HEK293 (cell line): ENCODE measurements around the gene NDUFS7.

Experiments
- AEBP2 ChIP-seq: fragments of 450-650 bp; formaldehyde crosslinking; IDR thresholded peaks from 2 replicates; pipeline ENCODE4 v1.5.1; 2016; ENCODE audit warnings: missing biosample characterization, missing genetic modification characterization, borderline replicate concordance
- KLF1 ChIP-seq: fragments of 450-650 bp; formaldehyde crosslinking; IDR thresholded peaks from 2 replicates; pipeline ENCODE4 v1.5.1; 2016; ENCODE audit warnings: missing biosample characterization, missing genetic modification characterization
- KLF10 ChIP-seq: fragments of 450-650 bp; IDR thresholded peaks from 2 replicates; pipeline ENCODE4 v1.5.1; 2018; ENCODE audit warnings: missing biosample characterization, mild to moderate bottlenecking, missing genetic modification characterization
- SP2 ChIP-seq: fragments of 450-650 bp; formaldehyde crosslinking; IDR thresholded peaks from 2 replicates; pipeline ENCODE4 v1.5.1; 2016; ENCODE audit warnings: missing biosample characterization, missing genetic modification characterization
- ZBTB20 ChIP-seq: fragments of 450-650 bp; formaldehyde crosslinking; IDR thresholded peaks from 2 replicates; pipeline ENCODE4 v1.5.1; 2016; ENCODE audit warnings: missing biosample characterization, missing genetic modification characterization
- ZBTB6 ChIP-seq: fragments of 450-650 bp; formaldehyde crosslinking; IDR thresholded peaks from 2 replicates; pipeline ENCODE4 v1.5.1; 2017; ENCODE audit warnings: missing biosample characterization, missing genetic modification characterization
- ZEB2 ChIP-seq: fragments of 450-650 bp; formaldehyde crosslinking; IDR thresholded peaks from 2 replicates; pipeline ENCODE4 v1.5.1; 2016; ENCODE audit warnings: missing biosample characterization, missing genetic modification characterization
- ZFP41 ChIP-seq: fragments of 450-650 bp; formaldehyde crosslinking; IDR thresholded peaks from 2 replicates; pipeline ENCODE4 v1.5.1; 2016; ENCODE audit warnings: missing biosample characterization, missing genetic modification characterization, borderline replicate concordance
- ZNF10 ChIP-seq: fragments of 450-650 bp; formaldehyde crosslinking; IDR thresholded peaks from 2 replicates; pipeline ENCODE4 v1.5.1; 2017; ENCODE audit warnings: missing biosample characterization, missing genetic modification characterization
- ZNF155 ChIP-seq: fragments of 450-650 bp; formaldehyde crosslinking; IDR thresholded peaks from 2 replicates; pipeline ENCODE4 v1.5.1; 2016; ENCODE audit warnings: missing biosample characterization, missing genetic modification characterization
- ZNF404 ChIP-seq: fragments of 450-650 bp; formaldehyde crosslinking; IDR thresholded peaks from 2 replicates; pipeline ENCODE4 v1.5.1; 2017; ENCODE audit warnings: missing biosample characterization, missing genetic modification characterization
- ZNF433 ChIP-seq: fragments of 450-650 bp; formaldehyde crosslinking; IDR thresholded peaks from 2 replicates; pipeline ENCODE4 v1.5.1; 2016; ENCODE audit warnings: missing biosample characterization, missing genetic modification characterization, low read depth
- ZNF473 ChIP-seq: fragments of 450-650 bp; formaldehyde crosslinking; IDR thresholded peaks from 2 replicates; pipeline ENCODE4 v1.5.1; 2017; ENCODE audit warnings: missing biosample characterization, missing genetic modification characterization
- ZNF501 ChIP-seq: fragments of 450-650 bp; formaldehyde crosslinking; IDR thresholded peaks from 2 replicates; pipeline ENCODE4 v1.5.1; 2016; ENCODE audit warnings: missing biosample characterization, missing genetic modification characterization
- ZNF510 ChIP-seq: fragments of 450-650 bp; formaldehyde crosslinking; IDR thresholded peaks from 2 replicates; pipeline ENCODE4 v1.5.1; 2018; ENCODE audit warnings: mild to moderate bottlenecking, missing genetic modification characterization, missing biosample characterization; ENCODE audit not compliant: insufficient replicate concordance
- ZNF529 ChIP-seq: fragments of 450-650 bp; formaldehyde crosslinking; IDR thresholded peaks from 2 replicates; pipeline ENCODE4 v1.5.1; 2017; ENCODE audit warnings: missing genetic modification characterization, missing biosample characterization; ENCODE audit not compliant: insufficient replicate concordance
- ZNF580 ChIP-seq: fragments of 450-650 bp; formaldehyde crosslinking; IDR thresholded peaks from 2 replicates; pipeline ENCODE4 v1.5.1; 2016; ENCODE audit warnings: missing biosample characterization, missing genetic modification characterization
- ZNF610 ChIP-seq: fragments of 450-650 bp; formaldehyde crosslinking; IDR thresholded peaks from 2 replicates; pipeline ENCODE4 v1.5.1; 2016; ENCODE audit warnings: missing biosample characterization, missing genetic modification characterization, borderline replicate concordance
- ZNF623 ChIP-seq: fragments of 450-650 bp; formaldehyde crosslinking; IDR thresholded peaks from 2 replicates; pipeline ENCODE4 v1.5.1; 2016; ENCODE audit warnings: missing biosample characterization, missing genetic modification characterization
- ZNF660 ChIP-seq: fragments of 450-650 bp; IDR thresholded peaks from 2 replicates; pipeline ENCODE4 v1.5.1; 2018; ENCODE audit warnings: missing biosample characterization, mild to moderate bottlenecking, missing genetic modification characterization
- ZNF747 ChIP-seq: fragments of 450-650 bp; formaldehyde crosslinking; IDR thresholded peaks from 2 replicates; pipeline ENCODE4 v1.5.1; 2016; ENCODE audit warnings: missing biosample characterization, missing genetic modification characterization
- ZNF785 ChIP-seq: fragments of 450-650 bp; formaldehyde crosslinking; IDR thresholded peaks from 2 replicates; pipeline ENCODE4 v1.5.1; 2016; ENCODE audit warnings: missing biosample characterization, missing genetic modification characterization
- TF ChIP-seq, protein P1 (sequence below): sonication (generic); formaldehyde crosslinking; IDR thresholded peaks from 2 replicates; pipeline ENCODE4 v1.8.1; 2022; ENCODE audit warnings: mild to moderate bottlenecking, moderate library complexity, missing genetic modification reagents
- TF ChIP-seq, protein P2 (sequence below): fragments of 450-650 bp; formaldehyde crosslinking; IDR thresholded peaks from 2 replicates; pipeline ENCODE4 v1.5.1; 2016; ENCODE audit warnings: missing biosample characterization, missing genetic modification characterization, borderline replicate concordance
- TF ChIP-seq, protein P3 (sequence below): fragments of 450-650 bp; formaldehyde crosslinking; IDR thresholded peaks from 2 replicates; pipeline ENCODE4 v1.5.1; 2017; ENCODE audit warnings: missing biosample characterization, mild to moderate bottlenecking, missing genetic modification characterization, moderate library complexity
- TF ChIP-seq, protein P4 (sequence below): fragments of 450-650 bp; formaldehyde crosslinking; IDR thresholded peaks from 2 replicates; pipeline ENCODE4 v1.5.1; 2016; ENCODE audit warnings: missing biosample characterization, missing genetic modification characterization

NDUFS7 gene

GRCh38 chr19:1401138-1401888, 17.6 kb downstream of the NDUFS7 start, which contains the start of gene GAMT (continued):
- TF ChIP-seq ZBTB6: no peak
- no peak for TF ChIP-seq ZNF433 (tag by site-specific recombination)
- no peak for TF ChIP-seq ZNF404 (tag by site-specific recombination)
- 0 out of 2 replicates have a peak, but pooled peaks have one; percentile 47 for TF ChIP-seq KLF10 (tag by site-specific recombination)
- no peak for TF ChIP-seq AEBP2 (tag by site-specific recombination)
- no peak for TF ChIP-seq SP2 (tag by site-specific recombination)
- TF ChIP-seq, protein P1, sequence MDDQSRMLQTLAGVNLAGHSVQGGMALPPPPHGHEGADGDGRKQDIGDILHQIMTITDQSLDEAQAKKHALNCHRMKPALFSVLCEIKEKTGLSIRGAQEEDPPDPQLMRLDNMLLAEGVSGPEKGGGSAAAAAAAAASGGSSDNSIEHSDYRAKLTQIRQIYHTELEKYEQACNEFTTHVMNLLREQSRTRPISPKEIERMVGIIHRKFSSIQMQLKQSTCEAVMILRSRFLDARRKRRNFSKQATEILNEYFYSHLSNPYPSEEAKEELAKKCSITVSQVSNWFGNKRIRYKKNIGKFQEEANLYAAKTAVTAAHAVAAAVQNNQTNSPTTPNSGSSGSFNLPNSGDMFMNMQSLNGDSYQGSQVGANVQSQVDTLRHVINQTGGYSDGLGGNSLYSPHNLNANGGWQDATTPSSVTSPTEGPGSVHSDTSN (CRISPR knock-in tag): 0 out of 2 replicates have a peak, but pooled peaks have one; percentile 13
- TF ChIP-seq ZEB2 (tag by site-specific recombination): no peak
- TF ChIP-seq, protein P2, sequence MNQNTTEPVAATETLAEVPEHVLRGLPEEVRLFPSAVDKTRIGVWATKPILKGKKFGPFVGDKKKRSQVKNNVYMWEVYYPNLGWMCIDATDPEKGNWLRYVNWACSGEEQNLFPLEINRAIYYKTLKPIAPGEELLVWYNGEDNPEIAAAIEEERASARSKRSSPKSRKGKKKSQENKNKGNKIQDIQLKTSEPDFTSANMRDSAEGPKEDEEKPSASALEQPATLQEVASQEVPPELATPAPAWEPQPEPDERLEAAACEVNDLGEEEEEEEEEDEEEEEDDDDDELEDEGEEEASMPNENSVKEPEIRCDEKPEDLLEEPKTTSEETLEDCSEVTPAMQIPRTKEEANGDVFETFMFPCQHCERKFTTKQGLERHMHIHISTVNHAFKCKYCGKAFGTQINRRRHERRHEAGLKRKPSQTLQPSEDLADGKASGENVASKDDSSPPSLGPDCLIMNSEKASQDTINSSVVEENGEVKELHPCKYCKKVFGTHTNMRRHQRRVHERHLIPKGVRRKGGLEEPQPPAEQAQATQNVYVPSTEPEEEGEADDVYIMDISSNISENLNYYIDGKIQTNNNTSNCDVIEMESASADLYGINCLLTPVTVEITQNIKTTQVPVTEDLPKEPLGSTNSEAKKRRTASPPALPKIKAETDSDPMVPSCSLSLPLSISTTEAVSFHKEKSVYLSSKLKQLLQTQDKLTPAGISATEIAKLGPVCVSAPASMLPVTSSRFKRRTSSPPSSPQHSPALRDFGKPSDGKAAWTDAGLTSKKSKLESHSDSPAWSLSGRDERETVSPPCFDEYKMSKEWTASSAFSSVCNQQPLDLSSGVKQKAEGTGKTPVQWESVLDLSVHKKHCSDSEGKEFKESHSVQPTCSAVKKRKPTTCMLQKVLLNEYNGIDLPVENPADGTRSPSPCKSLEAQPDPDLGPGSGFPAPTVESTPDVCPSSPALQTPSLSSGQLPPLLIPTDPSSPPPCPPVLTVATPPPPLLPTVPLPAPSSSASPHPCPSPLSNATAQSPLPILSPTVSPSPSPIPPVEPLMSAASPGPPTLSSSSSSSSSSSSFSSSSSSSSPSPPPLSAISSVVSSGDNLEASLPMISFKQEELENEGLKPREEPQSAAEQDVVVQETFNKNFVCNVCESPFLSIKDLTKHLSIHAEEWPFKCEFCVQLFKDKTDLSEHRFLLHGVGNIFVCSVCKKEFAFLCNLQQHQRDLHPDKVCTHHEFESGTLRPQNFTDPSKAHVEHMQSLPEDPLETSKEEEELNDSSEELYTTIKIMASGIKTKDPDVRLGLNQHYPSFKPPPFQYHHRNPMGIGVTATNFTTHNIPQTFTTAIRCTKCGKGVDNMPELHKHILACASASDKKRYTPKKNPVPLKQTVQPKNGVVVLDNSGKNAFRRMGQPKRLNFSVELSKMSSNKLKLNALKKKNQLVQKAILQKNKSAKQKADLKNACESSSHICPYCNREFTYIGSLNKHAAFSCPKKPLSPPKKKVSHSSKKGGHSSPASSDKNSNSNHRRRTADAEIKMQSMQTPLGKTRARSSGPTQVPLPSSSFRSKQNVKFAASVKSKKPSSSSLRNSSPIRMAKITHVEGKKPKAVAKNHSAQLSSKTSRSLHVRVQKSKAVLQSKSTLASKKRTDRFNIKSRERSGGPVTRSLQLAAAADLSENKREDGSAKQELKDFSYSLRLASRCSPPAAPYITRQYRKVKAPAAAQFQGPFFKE: no peak
- no peak for TF ChIP-seq ZNF610 (tag by site-specific recombination)
- no peak for TF ChIP-seq ZNF623
- no peak for TF ChIP-seq ZNF501
- no peak for TF ChIP-seq ZNF10
- TF ChIP-seq ZNF747: no peak
- TF ChIP-seq ZNF660 (tag by site-specific recombination): 0 out of 2 replicates have a peak, but pooled peaks have one; percentile 61
- TF ChIP-seq ZNF580 (tag by site-specific recombination): no peak
- TF ChIP-seq, protein P3, sequence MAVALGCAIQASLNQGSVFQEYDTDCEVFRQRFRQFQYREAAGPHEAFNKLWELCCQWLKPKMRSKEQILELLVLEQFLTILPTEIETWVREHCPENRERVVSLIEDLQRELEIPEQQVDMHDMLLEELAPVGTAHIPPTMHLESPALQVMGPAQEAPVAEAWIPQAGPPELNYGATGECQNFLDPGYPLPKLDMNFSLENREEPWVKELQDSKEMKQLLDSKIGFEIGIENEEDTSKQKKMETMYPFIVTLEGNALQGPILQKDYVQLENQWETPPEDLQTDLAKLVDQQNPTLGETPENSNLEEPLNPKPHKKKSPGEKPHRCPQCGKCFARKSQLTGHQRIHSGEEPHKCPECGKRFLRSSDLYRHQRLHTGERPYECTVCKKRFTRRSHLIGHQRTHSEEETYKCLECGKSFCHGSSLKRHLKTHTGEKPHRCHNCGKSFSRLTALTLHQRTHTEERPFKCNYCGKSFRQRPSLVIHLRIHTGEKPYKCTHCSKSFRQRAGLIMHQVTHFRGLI (tag by site-specific recombination): no peak
- no peak for TF ChIP-seq ZNF529 (tag by site-specific recombination)
- no peak for TF ChIP-seq ZNF785 (tag by site-specific recombination)
- no peak for TF ChIP-seq ZFP41 (tag by site-specific recombination)
- TF ChIP-seq ZBTB20 (tag by site-specific recombination): 0 out of 2 replicates have a peak, but pooled peaks have one; percentile 1
- TF ChIP-seq ZNF155: no peak
- TF ChIP-seq KLF1: no peak
- TF ChIP-seq ZNF510 (tag by site-specific recombination): no peak
- TF ChIP-seq, protein P4, sequence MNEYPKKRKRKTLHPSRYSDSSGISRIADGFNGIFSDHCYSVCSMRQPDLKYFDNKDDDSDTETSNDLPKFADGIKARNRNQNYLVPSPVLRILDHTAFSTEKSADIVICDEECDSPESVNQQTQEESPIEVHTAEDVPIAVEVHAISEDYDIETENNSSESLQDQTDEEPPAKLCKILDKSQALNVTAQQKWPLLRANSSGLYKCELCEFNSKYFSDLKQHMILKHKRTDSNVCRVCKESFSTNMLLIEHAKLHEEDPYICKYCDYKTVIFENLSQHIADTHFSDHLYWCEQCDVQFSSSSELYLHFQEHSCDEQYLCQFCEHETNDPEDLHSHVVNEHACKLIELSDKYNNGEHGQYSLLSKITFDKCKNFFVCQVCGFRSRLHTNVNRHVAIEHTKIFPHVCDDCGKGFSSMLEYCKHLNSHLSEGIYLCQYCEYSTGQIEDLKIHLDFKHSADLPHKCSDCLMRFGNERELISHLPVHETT: no peak
- no peak for TF ChIP-seq ZNF473 (tag by site-specific recombination)
